Choroid plexus epithelial cell (primary cell): ENCODE measurements around the gene TRIM44.
A peak's percentile ranks its signal among the peaks of the same experiment; 100 is the strongest.

Experiments used
- DNase-seq: peaks from one replicate; pipeline ENCODE4 v3.0.0-alpha.2; 2010; ENCODE audit warnings: low read depth
- H3K4me3 ChIP-seq: 2 replicates; pipeline ENCODE4 v1.5.1; 2011; ENCODE audit warnings: low read depth, mild to moderate bottlenecking, control low read depth, low read length, moderate library complexity
- CTCF ChIP-seq: conservative IDR thresholded peaks from 2 replicates; pipeline ENCODE4 v1.5.1; 2011; ENCODE audit warnings: low read depth, mild to moderate bottlenecking, control low read depth, inconsistent platforms, low read length, moderate library complexity

TRIM44 gene

GRCh38 chr11:35681163-35681767, 18.7 kb downstream of the TRIM44 start:
- TF ChIP-seq CTCF = no peak
- H3K4me3 ChIP-seq = no peak overlapping the region
- DNase-seq = no peak

DNA sequence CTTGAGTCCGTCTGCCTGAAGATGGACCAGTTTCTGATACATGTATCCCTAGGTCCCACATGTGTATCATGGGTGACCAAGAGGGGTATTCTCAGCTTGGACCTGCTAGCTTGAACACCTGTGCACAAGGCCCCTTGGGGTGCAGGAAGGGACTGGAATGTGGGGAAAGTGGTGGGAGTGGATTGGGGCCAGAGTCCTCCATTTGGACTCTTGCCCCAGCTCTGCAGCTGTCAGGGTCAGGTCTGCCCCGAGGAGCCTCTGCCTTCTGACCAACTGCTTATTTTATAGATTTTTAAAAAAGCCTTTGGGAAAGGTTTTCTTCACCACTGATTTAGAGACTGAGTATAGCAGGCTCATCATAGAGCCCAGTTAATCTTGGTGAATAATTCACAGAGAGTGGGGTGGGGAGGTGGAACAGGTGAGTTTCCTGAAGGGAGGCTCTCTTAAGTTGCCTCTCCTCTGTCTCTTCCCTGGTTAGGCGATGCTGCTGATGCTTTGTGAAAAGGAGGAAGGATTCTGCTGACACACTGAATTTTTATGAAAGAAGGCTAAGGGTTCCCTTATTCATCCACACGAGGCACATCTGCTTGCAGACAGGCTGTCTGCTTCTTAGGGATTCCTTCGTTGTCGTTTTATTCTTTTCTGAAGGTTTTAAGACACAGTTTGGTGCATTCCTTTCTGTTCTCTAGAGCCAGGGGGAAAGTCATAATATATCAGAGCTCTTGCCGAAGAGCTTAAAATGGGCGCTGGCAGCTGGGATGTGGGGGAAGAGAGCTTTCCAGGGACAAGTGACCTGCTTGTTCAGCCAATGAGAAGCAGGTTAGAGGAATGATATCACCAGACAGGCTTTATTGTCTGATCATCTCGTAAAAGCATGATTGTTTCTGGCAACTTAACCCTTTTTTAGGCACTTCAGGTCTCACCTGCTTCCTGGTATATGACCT, 19.9 kb downstream of the TRIM44 start:
- no peak overlapping the region for H3K4me3 ChIP-seq
- no peak for TF ChIP-seq CTCF
- peak; percentile 46 for DNase-seq

- no peak overlapping the region for H3K4me3 ChIP-seq
- TF ChIP-seq CTCF = no peak
- peak; percentile 24 for DNase-seq
Observed at GRCh38 chr11:35683728-35684339, 21.3 kb downstream of the TRIM44 start.

DNA sequence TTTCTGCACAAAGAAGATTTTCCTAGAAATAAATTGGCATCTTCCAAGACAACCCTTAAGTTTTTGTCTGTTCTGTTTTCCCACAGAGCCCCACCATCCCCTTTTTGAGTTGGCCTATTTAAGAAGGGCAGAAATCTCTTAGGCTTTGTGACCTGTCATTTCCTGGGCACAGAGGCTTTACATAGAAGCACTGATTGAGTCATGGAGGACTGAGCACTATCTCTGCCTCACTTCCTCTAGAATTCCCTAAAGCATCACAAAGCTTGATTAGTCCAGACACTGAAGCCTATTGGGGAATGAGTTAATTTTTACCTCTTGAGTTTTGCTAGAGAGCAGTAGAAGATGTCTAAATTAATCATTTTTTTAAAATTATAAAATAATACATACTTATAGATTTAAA, 25.4 kb downstream of the TRIM44 start:
- TF ChIP-seq CTCF = no peak
- H3K4me3 ChIP-seq = no peak overlapping the region
- DNase-seq = peak; percentile 25

DNA sequence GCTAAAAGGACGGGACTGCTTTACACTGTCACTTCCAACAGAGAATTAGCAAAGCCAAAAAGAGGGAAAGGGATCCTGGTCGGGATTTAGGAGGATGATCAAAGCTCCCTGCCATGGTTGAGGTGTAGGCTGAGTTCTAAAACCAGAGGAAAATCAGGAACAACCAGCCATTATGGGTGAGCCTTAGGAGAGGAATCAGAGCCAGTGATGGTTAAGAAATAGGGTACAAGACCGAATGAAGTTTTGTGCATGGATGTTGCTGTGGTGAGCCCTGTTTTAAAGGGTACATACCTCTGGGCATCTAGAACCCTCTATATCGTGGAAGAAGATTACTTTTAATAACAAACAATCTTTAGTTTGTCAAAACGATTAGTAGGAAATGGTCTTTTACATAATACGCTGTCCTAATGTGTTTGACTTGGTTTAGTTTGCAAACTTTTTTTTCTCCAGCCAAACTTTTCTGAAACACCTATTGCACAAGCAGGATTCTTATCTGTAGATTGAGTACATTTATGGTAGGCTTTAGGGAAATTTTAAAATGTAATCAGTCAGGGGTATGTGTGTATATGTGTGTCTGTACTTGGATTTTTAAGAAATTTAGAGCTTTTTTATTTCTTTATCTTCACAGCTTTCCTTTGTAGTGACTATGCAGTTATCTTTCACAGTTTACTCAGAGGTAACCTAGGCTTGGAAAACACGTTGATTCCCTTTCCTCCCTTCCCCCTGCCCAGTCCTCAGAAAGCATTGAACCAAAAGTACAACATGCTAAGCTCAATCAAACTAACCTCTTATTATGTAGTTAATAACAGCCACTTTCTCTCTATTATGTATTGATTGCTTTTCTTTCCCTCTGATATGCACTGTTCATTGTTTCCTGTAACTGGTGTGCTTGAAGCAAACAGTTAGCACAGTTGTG, 26.8 kb downstream of the TRIM44 start:
- no peak overlapping the region for H3K4me3 ChIP-seq
- TF ChIP-seq CTCF = no peak
- DNase-seq = no peak

GRCh38 chr11:35702126-35702525, 39.6 kb downstream of the TRIM44 start:
- no peak for DNase-seq
- no peak for TF ChIP-seq CTCF
- H3K4me3 ChIP-seq = no peak overlapping the region
